Liver (tissue), 9 donors: Measurements from ENCODE around the gene KCNMA1. TPM values are rescaled to one million over a fixed set of nuclear protein-coding genes. Genes with fewer than 3 reads are reported as not detected.

ENCODE experiments used
- DNase-seq: peaks from one replicate; pipeline ENCODE4 v3.0.0-alpha.2; 2017; ENCODE audit warnings: low spot score
- H3K27ac ChIP-seq, 2 donors: one replicate each; pipeline ENCODE4 v1.7.0; 2013; ENCODE audit warnings: inconsistent platforms in 2 of 2, low read length in 2 of 2, control low read depth in 1 of 2, low read depth in 1 of 2, mild to moderate bottlenecking in 1 of 2
- H3K27me3 ChIP-seq, 4 donors: one replicate each; pipeline versions ENCODE4 v1.6.1 to v1.7.0; 2013; ENCODE audit warnings: low read length in 3 of 4, inconsistent platforms in 1 of 4, mild to moderate bottlenecking in 1 of 4, moderate library complexity in 1 of 4; ENCODE audit not compliant: control insufficient read depth in 4 of 4, insufficient read depth in 4 of 4
- H3K36me3 ChIP-seq, 4 donors: one replicate each; pipeline versions ENCODE4 v1.6.1 to v1.7.0; 2013; ENCODE audit warnings: low read length in 3 of 4, mild to moderate bottlenecking in 3 of 4, low read depth in 1 of 4, moderate library complexity in 1 of 4; ENCODE audit not compliant: control insufficient read depth in 4 of 4, insufficient read depth in 3 of 4
- H3K4me1 ChIP-seq, 4 donors: one replicate each; pipeline versions ENCODE4 v1.6.1 to v1.7.0; 2013; ENCODE audit warnings: low read length in 3 of 4, mild to moderate bottlenecking in 3 of 4, moderate library complexity in 1 of 4; ENCODE audit not compliant: control insufficient read depth in 4 of 4, insufficient read depth in 4 of 4
- H3K4me3 ChIP-seq, 3 donors: one replicate each; pipeline versions ENCODE4 v1.6.1 to v1.7.0; 2013; ENCODE audit warnings: low read length in 3 of 3, control low read depth in 1 of 3, low read depth in 1 of 3, mild to moderate bottlenecking in 1 of 3
- H3K9ac ChIP-seq, 2 donors: one replicate each; pipeline ENCODE4 v1.7.0; 2013; ENCODE audit warnings: low read length in 2 of 2, mild to moderate bottlenecking in 2 of 2, moderate library complexity in 2 of 2, control low read depth in 1 of 2, low read depth in 1 of 2
- H3K9me3 ChIP-seq, 4 donors: one replicate each; pipeline versions ENCODE4 v1.6.1 to v1.7.0; 2013; ENCODE audit warnings: low read length in 3 of 4; ENCODE audit not compliant: control insufficient read depth in 4 of 4
- ATF3 ChIP-seq: IDR thresholded peaks from 2 replicates; pipeline ENCODE4 v1.6.1; 2016; ENCODE audit warnings: antibody characterized with exemption
- CTCF ChIP-seq: fragments of 150-350 bp; IDR thresholded peaks from 2 replicates; pipeline ENCODE4 v1.5.1; 2017; ENCODE audit warnings: improper control_type of control experiment, low read depth, low read length; ENCODE audit not compliant: missing input control
- EGR1 ChIP-seq, 2 donors: IDR thresholded peaks; 2 replicates each; pipeline ENCODE4 v1.6.1; 2016 to 2018; ENCODE audit warnings: antibody characterized with exemption in 2 of 2, low read depth in 2 of 2
- FOXA1 ChIP-seq: IDR thresholded peaks from 2 replicates; pipeline ENCODE4 v1.6.1; 2016; ENCODE audit warnings: antibody characterized with exemption
- FOXA2 ChIP-seq: IDR thresholded peaks from 2 replicates; pipeline ENCODE4 v1.6.1; 2016; ENCODE audit warnings: antibody characterized with exemption
- GABPA ChIP-seq, 2 donors: IDR thresholded peaks in 1 of 2; conservative IDR thresholded peaks in 1 of 2; 2 replicates each; pipeline ENCODE4 v1.6.1; 2016; ENCODE audit warnings: antibody characterized with exemption in 2 of 2, mild to moderate bottlenecking in 1 of 2, moderate library complexity in 1 of 2
- HNF4A ChIP-seq, 2 donors: conservative IDR thresholded peaks; 2 replicates each; pipeline ENCODE4 v1.6.1; 2016; ENCODE audit warnings: antibody characterized with exemption in 2 of 2, mild to moderate bottlenecking in 2 of 2
- HNF4G ChIP-seq: IDR thresholded peaks from 2 replicates; pipeline ENCODE4 v1.6.1; 2016; ENCODE audit warnings: antibody characterized with exemption
- JUND ChIP-seq, 2 donors: IDR thresholded peaks; 2 replicates each; pipeline ENCODE4 v1.6.1; 2016; ENCODE audit warnings: antibody characterized with exemption in 2 of 2
- MAX ChIP-seq: IDR thresholded peaks from 2 replicates; pipeline ENCODE4 v1.6.1; 2016; ENCODE audit warnings: antibody characterized with exemption
- NR2F2 ChIP-seq: IDR thresholded peaks from 2 replicates; pipeline ENCODE4 v1.6.1; 2016; ENCODE audit warnings: antibody characterized with exemption
- RAD21 ChIP-seq, 2 donors: IDR thresholded peaks; 2 replicates each; pipeline ENCODE4 v1.6.1; 2016; ENCODE audit warnings: antibody characterized with exemption in 2 of 2, mild to moderate bottlenecking in 2 of 2
- RXRA ChIP-seq, 2 donors: IDR thresholded peaks; 2 replicates each; pipeline ENCODE4 v1.6.1; 2017 to 2018; ENCODE audit warnings: antibody characterized with exemption in 2 of 2, mild to moderate bottlenecking in 1 of 2
- SP1 ChIP-seq: IDR thresholded peaks from 2 replicates; pipeline ENCODE4 v1.6.1; 2018; ENCODE audit warnings: antibody characterized with exemption, mild to moderate bottlenecking
- TAF1 ChIP-seq: conservative IDR thresholded peaks from 2 replicates; pipeline ENCODE4 v1.6.1; 2016; ENCODE audit warnings: antibody characterized with exemption, mild to moderate bottlenecking
- YY1 ChIP-seq: IDR thresholded peaks from 2 replicates; pipeline ENCODE4 v1.6.1; 2016; ENCODE audit warnings: antibody characterized with exemption, mild to moderate bottlenecking
- ZBTB33 ChIP-seq: IDR thresholded peaks from 2 replicates; pipeline ENCODE4 v1.6.1; 2016; ENCODE audit warnings: antibody characterized with exemption
- WGBS: extraction: QIAGEN DNeasy Blood & Tissue Kit; methylation state at CpG from one replicate; pipeline ENCODE4 v1.1.7; 2013; 5-methylcytosine and 5-hydroxymethylcytosine counted together
- polyA plus RNA-seq, 2 donors: library from polyadenylated mRNA; stranded (reverse) in 1 of 2; unstranded in 1 of 2; fragments of 200-250 nt in 1 of 2; fragments of >200 nt in 1 of 2; fragmentation: Nextera tagmentation in 1 of 2; extraction: Ambion mirVana in 1 of 2; gene quantifications; one replicate each; pipeline versions ENCODE4 v1.2.1 to v1.2.3, GENCODE V29; 2013 to 2015
- total RNA-seq, 2 donors: library from RNA; depleted of rRNA; stranded (reverse); fragments of >200 nt; gene quantifications; one replicate each; pipeline ENCODE4 v1.2.3, GENCODE V29; 2014
- TF ChIP-seq, protein P1 (sequence below): IDR thresholded peaks from 2 replicates; pipeline ENCODE4 v1.6.1; 2016; ENCODE audit warnings: antibody characterized with exemption, mild to moderate bottlenecking
- donor health status: healthy.
- donor health status: healthy.
- donor health status: healthy.
- donor health status: healthy.
- donor health status: healthy.

KCNMA1 gene
- total and polyA plus RNA-seq, 4 donors = 2.5 to 9.7 (median 4.7) TPM

GRCh38 chr10:77317221-77317620 lies 320.4 kb downstream of the KCNMA1 start:
- Histone ChIP-seq H3K27ac (no peak overlapping the region), H3K36me3 (no peaks in the 10 kb centered on the region), H3K9me3 (no peaks in the 10 kb centered on the region), H3K4me1 (no peaks in the 10 kb centered on the region), H3K9ac (no peak overlapping the region), H3K4me3 (no peak overlapping the region), H3K27me3 (no peaks in the 10 kb centered on the region)
- no peak for DNase-seq
- 75% methylated on average over 5 of the region's 5 CpGs for WGBS
- TF ChIP-seq JUND (IDR thresholded peaks at IDR 0.05) = no peak
- no peak for TF ChIP-seq RXRA (IDR thresholded peaks at IDR 0.05)
- no peak for TF ChIP-seq FOXA2
- no peak for TF ChIP-seq SP1
- TF ChIP-seq HNF4A (conservative IDR thresholded peaks at IDR 0.05) = no peak
- TF ChIP-seq EGR1 (IDR thresholded peaks at IDR 0.05; ENCODE audit: low read depth in 2 of 2) = no peak
- no peak for TF ChIP-seq NR2F2
- TF ChIP-seq HNF4G = no peak
- TF ChIP-seq TAF1 = no peak
- no peak for TF ChIP-seq FOXA1
- no peak for TF ChIP-seq YY1
- TF ChIP-seq, protein P1, sequence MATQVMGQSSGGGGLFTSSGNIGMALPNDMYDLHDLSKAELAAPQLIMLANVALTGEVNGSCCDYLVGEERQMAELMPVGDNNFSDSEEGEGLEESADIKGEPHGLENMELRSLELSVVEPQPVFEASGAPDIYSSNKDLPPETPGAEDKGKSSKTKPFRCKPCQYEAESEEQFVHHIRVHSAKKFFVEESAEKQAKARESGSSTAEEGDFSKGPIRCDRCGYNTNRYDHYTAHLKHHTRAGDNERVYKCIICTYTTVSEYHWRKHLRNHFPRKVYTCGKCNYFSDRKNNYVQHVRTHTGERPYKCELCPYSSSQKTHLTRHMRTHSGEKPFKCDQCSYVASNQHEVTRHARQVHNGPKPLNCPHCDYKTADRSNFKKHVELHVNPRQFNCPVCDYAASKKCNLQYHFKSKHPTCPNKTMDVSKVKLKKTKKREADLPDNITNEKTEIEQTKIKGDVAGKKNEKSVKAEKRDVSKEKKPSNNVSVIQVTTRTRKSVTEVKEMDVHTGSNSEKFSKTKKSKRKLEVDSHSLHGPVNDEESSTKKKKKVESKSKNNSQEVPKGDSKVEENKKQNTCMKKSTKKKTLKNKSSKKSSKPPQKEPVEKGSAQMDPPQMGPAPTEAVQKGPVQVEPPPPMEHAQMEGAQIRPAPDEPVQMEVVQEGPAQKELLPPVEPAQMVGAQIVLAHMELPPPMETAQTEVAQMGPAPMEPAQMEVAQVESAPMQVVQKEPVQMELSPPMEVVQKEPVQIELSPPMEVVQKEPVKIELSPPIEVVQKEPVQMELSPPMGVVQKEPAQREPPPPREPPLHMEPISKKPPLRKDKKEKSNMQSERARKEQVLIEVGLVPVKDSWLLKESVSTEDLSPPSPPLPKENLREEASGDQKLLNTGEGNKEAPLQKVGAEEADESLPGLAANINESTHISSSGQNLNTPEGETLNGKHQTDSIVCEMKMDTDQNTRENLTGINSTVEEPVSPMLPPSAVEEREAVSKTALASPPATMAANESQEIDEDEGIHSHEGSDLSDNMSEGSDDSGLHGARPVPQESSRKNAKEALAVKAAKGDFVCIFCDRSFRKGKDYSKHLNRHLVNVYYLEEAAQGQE = no peak
- no peak for TF ChIP-seq GABPA (IDR thresholded peaks at IDR 0.05 in 1 of 2, conservative IDR thresholded peaks at IDR 0.05 in 1 of 2)
- no peak for TF ChIP-seq ZBTB33
- no peak for TF ChIP-seq CTCF
- TF ChIP-seq RAD21 (IDR thresholded peaks at IDR 0.05) = no peak
- TF ChIP-seq ATF3 = no peak
- no peak for TF ChIP-seq MAX
